Neural cell (in vitro differentiated cells): Measurements from ENCODE around the gene HP. TPM values are rescaled to one million over a fixed set of nuclear protein-coding genes. Genes with fewer than 3 reads are reported as not detected.
"Not testable (repeated sequence)": the region's sequence is repeated elsewhere in the genome, so short reads cannot be mapped to it uniquely, and the experiment has no call there.

Experiments
- H2AFZ ChIP-seq: fragments of 200-600, 300-800 bp; sonication (generic), shearing (Covaris generic); 2 replicates; pipeline ENCODE4 v1.6.0; 2014; ENCODE audit warnings: low read depth, mild to moderate bottlenecking, antibody characterized with exemption, low read length, moderate library complexity
- H3F3A ChIP-seq: fragments of 200-600 bp; shearing (Covaris generic); 2 replicates; pipeline ENCODE4 v1.6.1; 2016; ENCODE audit warnings: mild to moderate bottlenecking, moderate library complexity, mixed read lengths, antibody characterized with exemption, low read length; ENCODE audit not compliant: insufficient read depth, poor library complexity, severe bottlenecking
- H3K27ac ChIP-seq: fragments of 200-600, 300-800 bp; sonication (generic), shearing (Covaris generic); 2 replicates; pipeline ENCODE4 v1.5.1; 2014; ENCODE audit warnings: mild to moderate bottlenecking, low read length, moderate library complexity
- H3K27me3 ChIP-seq: fragments of 300-800, 200-600 bp; sonication (generic), shearing (Covaris generic); 2 replicates; pipeline ENCODE4 v1.6.0; 2014; ENCODE audit warnings: mild to moderate bottlenecking, low read depth, low read length, moderate library complexity; ENCODE audit not compliant: insufficient read depth
- H3K36me3 ChIP-seq: fragments of 300-800, 200-600 bp; sonication (generic), shearing (Covaris generic); 2 replicates; pipeline ENCODE4 v1.5.1; 2014; ENCODE audit warnings: mild to moderate bottlenecking, antibody characterized with exemption, low read length, moderate library complexity; ENCODE audit not compliant: insufficient read depth
- H3K4me2 ChIP-seq: fragments of 300-800, 200-600 bp; sonication (generic), shearing (Covaris generic); 2 replicates; pipeline ENCODE4 v1.6.0; 2014; ENCODE audit warnings: mild to moderate bottlenecking, low read length
- H3K4me3 ChIP-seq: fragments of 300-800, 200-600 bp; sonication (generic), shearing (Covaris generic); 2 replicates; pipeline ENCODE4 v1.5.1; 2014; ENCODE audit warnings: mild to moderate bottlenecking, low read length, moderate library complexity
- H3K79me2 ChIP-seq: fragments of 200-600 bp; shearing (Covaris generic); replicated peaks from 2 replicates; pipeline ENCODE4 v1.6.0; 2014; ENCODE audit warnings: mild to moderate bottlenecking, low read length, moderate library complexity; ENCODE audit not compliant: insufficient read depth
- H3K9ac ChIP-seq: fragments of 300-800, 200-600 bp; sonication (generic), shearing (Covaris generic); 2 replicates; pipeline ENCODE4 v1.6.1; 2016; ENCODE audit warnings: mild to moderate bottlenecking, low read length, mixed read lengths
- H3K9me2 ChIP-seq: fragments of 200-600 bp; shearing (Covaris generic); 2 replicates; pipeline ENCODE4 v1.6.1; 2016; ENCODE audit warnings: mild to moderate bottlenecking, low read length, mixed read lengths; ENCODE audit not compliant: insufficient read depth
- H3K9me3 ChIP-seq: fragments of 200-600, 300-800 bp; sonication (generic), shearing (Covaris generic); 2 replicates; pipeline ENCODE4 v1.6.1; 2016; ENCODE audit warnings: mild to moderate bottlenecking, mixed run types, low read length, moderate library complexity, mixed read lengths
- H4K20me1 ChIP-seq: fragments of 200-600 bp; shearing (Covaris generic); 2 replicates; pipeline ENCODE4 v1.6.1; 2016; ENCODE audit warnings: mild to moderate bottlenecking, mixed run types; ENCODE audit not compliant: insufficient read depth
- CTCF ChIP-seq: fragments of 450-650 bp; IDR thresholded peaks from 2 replicates; pipeline ENCODE4 v1.5.1; 2014; ENCODE audit warnings: antibody characterized with exemption, mild to moderate bottlenecking, moderate library complexity; ENCODE audit not compliant: poor library complexity, severe bottlenecking
- EP300 ChIP-seq: fragments of 450-650 bp; conservative IDR thresholded peaks from 2 replicates; pipeline ENCODE4 v1.6.1; 2014; ENCODE audit warnings: antibody characterized with exemption, mild to moderate bottlenecking, moderate library complexity; ENCODE audit not compliant: poor library complexity, severe bottlenecking
- POLR2AphosphoS5 ChIP-seq: IDR thresholded peaks from 2 replicates; pipeline ENCODE4 v1.6.1; 2012
- REST ChIP-seq: IDR thresholded peaks from 2 replicates; pipeline ENCODE4 v1.6.1; 2012; ENCODE audit warnings: borderline replicate concordance
- SMC3 ChIP-seq: fragments of 450-650 bp; conservative IDR thresholded peaks from 2 replicates; pipeline ENCODE4 v1.6.1; 2014; ENCODE audit warnings: antibody characterized with exemption, mild to moderate bottlenecking, moderate library complexity; ENCODE audit not compliant: poor library complexity
- TAF1 ChIP-seq: IDR thresholded peaks from 2 replicates; pipeline ENCODE4 v1.6.1; 2012; ENCODE audit warnings: low read depth
- polyA plus RNA-seq: library from polyadenylated mRNA; depleted of rRNA; stranded (reverse); fragments of >200 nt; gene quantifications from 2 replicates; pipeline ENCODE4 v1.2.3, GENCODE V29; 2014

The HP gene
- polyA plus RNA-seq, 1 donor from 2014 or later = not detected

- Histone ChIP-seq H3K4me3 (no peak overlapping the region), H3K4me2 (no peak overlapping the region), H3K27ac (no peak overlapping the region), H3K27me3 (no peaks in the 10 kb centered on the region), H3K9me2 (no peaks in the 10 kb centered on the region), H3K9me3 (no peaks in the 10 kb centered on the region), H2AFZ (no peak overlapping the region), H3K79me2 (no peaks in the 10 kb centered on the region), H3K36me3 (no peaks in the 10 kb centered on the region), H3F3A (no peaks in the 10 kb centered on the region), H4K20me1 (no peaks in the 10 kb centered on the region), H3K9ac (no peak overlapping the region)
- TF ChIP-seq CTCF (no peak), REST (no peak), EP300 (no peak), TAF1 (no peak)
These were observed 14.6 kb downstream of the HP start for GRCh38 chr16:72068930-72069329.

- no peak overlapping the region for H3K27ac ChIP-seq
- no peak overlapping the region for H3K9ac ChIP-seq
- no peaks in the 10 kb centered on the region for H3K9me2 ChIP-seq
- H2AFZ ChIP-seq = no peak overlapping the region
- no peaks in the 10 kb centered on the region for H3K36me3 ChIP-seq
- H3K27me3 ChIP-seq = no peaks in the 10 kb centered on the region
- H3F3A ChIP-seq = no peaks in the 10 kb centered on the region
- H3K4me2 ChIP-seq = no peak overlapping the region
- no peak for TF ChIP-seq POLR2AphosphoS5
- no peak overlapping the region for H3K4me3 ChIP-seq
- no peaks in the 10 kb centered on the region for H3K9me3 ChIP-seq
- no peaks in the 10 kb centered on the region for H4K20me1 ChIP-seq
- H3K79me2 ChIP-seq = no peaks in the 10 kb centered on the region
These were observed 18.4 kb downstream of the HP start for GRCh38 chr16:72072514-72073342.

- Histone ChIP-seq H3K27me3 (no peaks in the 10 kb centered on the region), H4K20me1 (no peaks in the 10 kb centered on the region), H3K9me2 (no peaks in the 10 kb centered on the region), H3K4me2 (no peak overlapping the region), H2AFZ (no peak overlapping the region), H3K27ac (no peak overlapping the region), H3K4me3 (no peak overlapping the region), H3K9ac (no peak overlapping the region), H3K36me3 (no peaks in the 10 kb centered on the region), H3K79me2 (no peaks in the 10 kb centered on the region), H3K9me3 (no peaks in the 10 kb centered on the region), H3F3A (no peaks in the 10 kb centered on the region)
- no peak for TF ChIP-seq SMC3
These were observed 19.4 kb downstream of the HP start for GRCh38 chr16:72073560-72074230.

- not testable (repeated sequence) for H3K9me3 ChIP-seq, H3K9me2 ChIP-seq, H3K27ac ChIP-seq, H3K79me2 ChIP-seq, H3K9ac ChIP-seq, H2AFZ ChIP-seq, H4K20me1 ChIP-seq, H3K4me2 ChIP-seq, H3F3A ChIP-seq, H3K4me3 ChIP-seq, H3K36me3 ChIP-seq, H3K27me3 ChIP-seq
These were observed 20.8 kb downstream of the HP start for GRCh38 chr16:72075067-72075466.

- H3K9me2 ChIP-seq, H3K27me3 ChIP-seq, H3K27ac ChIP-seq, H3K4me3 ChIP-seq, H3F3A ChIP-seq, H3K36me3 ChIP-seq, H4K20me1 ChIP-seq, H3K9ac ChIP-seq, H3K4me2 ChIP-seq, H3K79me2 ChIP-seq, H2AFZ ChIP-seq, H3K9me3 ChIP-seq: not testable (repeated sequence)
These were observed 22.8 kb downstream of the HP start for GRCh38 chr16:72076991-72077706.
